GM19468 (cell line): ENCODE measurements around the gene KRT78.

Source experiments
- ATAC-seq: cut with Tn5 transposase; IDR thresholded peaks from one replicate; pipeline ENCODE4 v1.9.1; 2021; ENCODE audit warnings: mild to moderate bottlenecking, moderate library complexity, moderate number of reproducible peaks; ENCODE audit not compliant: unreplicated experiment; ENCODE audit errors: extremely low read depth

Gene KRT78

GRCh38 chr12:52814710-52815155 lies 34.1 kb downstream of the KRT78 start:
- no peak for ATAC-seq

GRCh38 chr12:52813885-52814709 lies 34.7 kb downstream of the KRT78 start, which contains the start of gene KRT4:
Gene KRT4 (minus strand): TSS chr12:52814116. CDS start chr12:52814058, 58 bp downstream.
- ATAC-seq, result no peak

DNA sequence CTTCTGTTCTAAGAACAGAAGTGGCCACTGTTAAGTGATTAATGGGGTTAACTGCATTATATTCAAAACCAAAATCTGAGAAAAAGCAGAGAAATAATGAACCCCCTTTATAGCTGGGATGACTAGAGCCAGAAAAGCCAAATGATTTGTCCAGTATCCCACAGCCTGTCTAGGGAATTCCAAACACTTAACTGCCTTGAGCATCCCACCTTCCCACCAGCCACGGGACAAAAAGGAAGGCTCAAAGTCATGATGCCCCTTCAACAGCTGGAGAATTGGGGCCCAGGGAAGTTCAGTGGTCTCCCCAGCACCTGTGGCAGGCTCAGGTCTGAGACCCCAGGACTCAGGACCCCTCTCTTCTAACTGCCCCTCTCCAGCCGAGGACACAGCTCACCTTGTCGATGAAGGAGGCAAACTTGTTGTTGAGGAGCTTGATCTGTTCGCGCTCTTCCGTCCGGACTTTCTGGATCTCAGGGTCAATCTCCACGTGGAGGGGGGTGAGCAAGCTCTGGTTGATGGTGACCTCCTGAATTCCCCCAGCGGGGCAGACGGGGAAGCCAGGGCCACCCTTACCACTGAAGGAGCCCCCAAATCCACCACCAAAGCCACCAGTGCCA lies 35.5 kb downstream of the KRT78 start:
- ATAC-seq, result no peak

GRCh38 chr12:52812749-52813148 lies 36.0 kb downstream of the KRT78 start:
- no peak for ATAC-seq

GRCh38 chr12:52812073-52812400 lies 36.8 kb downstream of the KRT78 start:
- ATAC-seq, result no peak

DNA sequence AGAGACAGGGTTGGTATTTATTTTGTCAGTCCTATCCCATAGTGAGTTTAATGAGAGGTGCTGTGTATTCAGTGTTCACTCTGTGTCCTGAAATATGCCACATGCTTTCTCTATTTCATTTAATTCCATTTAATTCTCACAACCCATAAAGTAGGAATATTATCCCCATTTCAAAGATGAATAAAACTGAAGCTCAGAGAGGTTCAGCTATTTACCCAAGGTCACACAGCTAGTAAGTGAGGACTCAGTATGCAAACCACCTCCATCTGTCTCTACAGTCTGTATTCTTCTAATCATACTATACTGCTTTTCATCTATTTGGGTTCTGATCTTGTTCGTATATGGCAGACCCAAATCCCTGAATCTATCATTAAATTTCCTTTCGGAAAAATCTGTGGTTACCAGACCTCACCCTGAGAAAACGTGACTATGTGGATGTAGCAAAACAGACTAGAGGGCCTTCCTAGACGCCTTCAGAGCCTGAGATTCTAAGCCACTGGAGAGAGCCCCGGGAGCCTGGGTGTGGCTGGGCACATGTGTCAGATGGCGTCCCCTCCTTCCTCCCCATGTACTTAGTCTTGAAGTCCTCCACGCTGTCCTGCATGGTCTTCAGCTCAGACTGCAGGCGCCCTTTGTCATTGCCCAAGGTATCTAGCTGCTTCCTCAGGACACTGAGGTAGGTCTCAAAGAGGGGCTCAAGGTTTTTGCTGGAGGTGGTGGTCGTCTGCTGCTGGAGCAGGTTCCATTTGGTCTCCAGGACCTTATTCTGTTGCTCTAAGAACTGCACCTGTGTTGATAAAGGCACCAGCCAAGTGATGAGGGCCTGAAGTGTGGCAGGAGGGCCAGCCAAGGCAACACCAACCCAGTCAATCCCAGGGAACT lies 37.4 kb downstream of the KRT78 start:
- ATAC-seq, result no peak

DNA sequence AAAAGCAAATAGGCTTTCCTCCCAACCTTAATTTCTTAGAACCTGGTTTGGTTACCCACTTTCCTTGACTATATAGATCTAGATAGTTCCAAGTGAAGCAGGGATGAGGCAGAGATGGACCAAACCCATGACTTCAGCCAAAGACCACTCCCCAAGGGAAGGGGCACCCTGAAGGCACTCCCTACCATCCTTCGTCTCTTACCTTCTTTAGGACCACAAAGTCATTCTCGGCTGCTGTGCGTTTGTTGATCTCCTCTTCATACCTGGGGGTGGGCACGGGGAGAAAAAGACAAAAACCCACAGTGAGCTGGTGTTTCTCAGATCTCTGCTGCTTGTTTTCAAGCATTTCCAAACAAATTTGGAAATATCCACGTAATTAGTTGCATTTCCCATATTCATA lies 38.2 kb downstream of the KRT78 start:
- no peak for ATAC-seq

GRCh38 chr12:52809166-52809565 lies 39.6 kb downstream of the KRT78 start:
- no peak for ATAC-seq

DNA sequence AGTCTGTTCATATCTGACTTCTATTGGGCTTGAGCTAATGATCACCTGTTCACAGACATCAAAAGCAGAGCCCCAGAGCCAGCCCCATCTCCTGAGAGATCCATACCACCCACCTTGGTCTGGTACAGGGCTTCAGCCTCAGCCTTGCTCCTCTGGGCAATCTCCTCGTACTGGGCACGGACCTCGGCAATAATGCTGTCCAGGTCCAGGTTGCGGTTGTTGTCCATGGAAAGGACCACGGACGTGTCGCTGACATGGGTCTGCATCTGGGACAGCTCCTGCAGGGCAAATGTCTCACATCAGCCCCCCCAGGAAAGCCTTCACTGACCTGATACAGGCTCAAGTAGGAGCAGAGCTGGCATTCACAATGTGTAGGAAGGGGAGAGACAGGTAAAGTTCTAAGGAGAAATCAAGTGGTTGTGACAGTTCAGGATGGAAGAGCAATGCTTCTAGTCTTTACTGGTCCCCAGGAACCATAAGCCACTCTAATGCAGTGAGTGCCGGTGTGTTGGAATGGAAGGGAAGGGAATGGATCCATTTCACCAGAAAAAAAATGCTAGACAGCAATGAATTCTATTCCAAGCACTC lies 40.1 kb downstream of the KRT78 start:
- no peak for ATAC-seq

DNA sequence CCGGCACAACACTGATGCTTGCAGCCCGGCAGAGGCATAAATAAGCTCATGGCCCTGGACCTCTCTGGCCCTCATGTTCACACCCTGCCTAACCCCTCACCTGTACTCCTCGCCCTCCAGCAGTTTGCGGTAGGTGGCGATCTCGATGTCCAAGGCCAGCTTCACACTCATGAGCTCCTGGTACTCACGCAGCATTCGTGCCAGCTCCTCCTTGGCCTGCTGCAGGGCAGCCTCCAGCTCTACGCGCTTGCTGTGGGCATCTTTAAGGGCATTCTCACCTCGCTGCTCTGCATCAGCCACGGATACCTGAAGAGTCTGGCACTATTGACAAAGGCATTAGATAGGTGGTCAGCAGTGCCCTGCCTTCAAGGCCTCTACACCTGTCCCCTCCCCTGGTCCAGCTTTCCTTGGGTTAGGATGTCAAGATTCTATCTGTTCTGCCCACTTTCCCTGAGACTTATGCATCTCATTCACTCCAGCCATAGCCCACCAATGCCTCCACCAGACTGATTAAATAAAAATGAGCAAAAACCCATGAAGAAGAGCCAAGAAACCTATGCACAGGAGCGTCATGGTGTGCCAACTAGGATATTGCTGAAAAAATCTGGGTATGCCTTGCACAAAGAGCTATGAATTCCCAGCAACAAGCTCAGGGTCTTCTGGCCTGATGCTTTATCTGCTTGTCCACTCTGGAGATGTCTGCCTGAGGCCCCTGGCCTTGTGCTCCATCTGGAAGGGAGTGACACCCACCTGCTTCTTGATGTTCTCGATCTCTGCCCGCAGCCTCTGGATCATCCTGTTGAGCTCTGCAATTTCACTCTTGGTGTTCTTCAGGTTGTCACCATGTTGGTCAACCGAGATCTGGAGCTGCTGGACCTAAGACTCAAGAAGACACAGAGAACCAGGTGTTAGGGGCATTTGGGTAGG lies 41.0 kb downstream of the KRT78 start:
- no peak for ATAC-seq

DNA sequence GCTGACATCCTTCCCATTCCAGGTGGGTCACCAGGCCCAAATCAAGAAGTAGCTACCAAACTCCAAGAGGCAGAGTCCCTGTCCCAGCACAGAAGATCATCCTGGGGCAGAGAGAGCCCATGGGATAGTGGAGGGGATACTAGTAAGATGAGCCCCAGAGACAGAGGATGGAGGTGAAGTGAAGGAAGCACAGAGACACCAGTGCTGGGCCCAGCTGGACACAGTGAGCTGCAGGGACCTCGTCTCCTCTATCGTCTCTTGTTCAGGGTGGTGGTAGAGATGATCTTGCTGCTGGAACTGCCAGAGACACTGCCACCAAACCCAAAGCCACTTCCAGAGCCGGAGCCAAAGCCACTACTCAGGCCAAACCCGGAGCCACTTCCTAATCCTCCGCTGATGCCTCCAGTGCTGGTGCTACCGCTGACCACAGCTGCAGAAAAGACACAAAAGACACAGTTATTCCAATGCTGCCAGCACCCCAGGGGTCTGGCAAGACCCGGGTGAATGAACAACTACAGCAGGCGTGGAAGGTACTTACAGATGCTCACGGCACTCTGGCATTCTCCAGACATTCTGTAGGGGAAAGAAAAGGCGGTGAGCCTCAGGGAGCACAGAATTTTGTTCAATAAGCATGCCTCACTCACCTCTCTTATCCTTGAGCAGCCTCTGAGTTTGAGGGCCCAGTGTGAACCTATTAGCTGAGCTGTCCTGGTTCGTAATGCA lies 41.8 kb downstream of the KRT78 start:
- no peak for ATAC-seq

GRCh38 chr12:52806169-52806811 lies 42.5 kb downstream of the KRT78 start:
- ATAC-seq, result no peak

DNA sequence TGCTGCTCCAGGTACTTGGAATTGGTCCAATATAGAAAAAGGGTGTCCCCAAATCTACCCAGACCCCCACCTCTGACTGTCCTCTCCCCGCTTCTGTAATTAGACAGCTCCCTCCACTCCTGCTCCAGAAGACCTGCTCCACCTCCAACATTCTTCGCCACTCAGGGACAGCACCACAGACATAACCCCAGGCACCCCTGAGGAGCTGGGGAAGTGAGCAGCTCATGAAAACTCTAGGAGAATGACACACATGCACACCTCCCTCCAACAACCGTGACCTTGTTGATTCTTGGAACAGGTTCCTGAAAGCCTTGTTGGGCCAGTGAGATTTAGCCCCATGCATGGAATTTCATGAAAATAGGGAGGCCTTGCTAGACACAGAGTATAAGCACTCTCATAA lies 43.1 kb downstream of the KRT78 start:
- ATAC-seq, result no peak

DNA sequence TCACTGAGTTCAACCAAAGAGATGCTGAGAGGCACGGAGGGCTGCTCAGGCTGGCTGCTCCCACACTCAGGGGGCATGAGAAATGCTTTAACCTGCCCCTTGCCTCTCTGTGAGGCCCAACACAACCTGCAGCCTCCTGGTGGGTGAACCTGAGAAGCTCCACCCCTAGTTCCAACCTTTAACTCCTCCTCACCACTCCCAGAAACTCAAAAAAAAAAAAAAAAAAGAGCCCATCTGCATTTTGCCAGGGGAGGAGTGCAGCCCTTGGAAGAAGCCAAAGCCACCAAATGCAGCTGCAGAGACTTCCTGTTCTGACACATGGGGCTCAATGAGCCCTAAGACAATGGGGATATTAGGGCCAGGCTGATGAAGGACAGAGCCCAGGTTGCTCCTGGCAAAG lies 43.8 kb downstream of the KRT78 start:
- no peak for ATAC-seq

DNA sequence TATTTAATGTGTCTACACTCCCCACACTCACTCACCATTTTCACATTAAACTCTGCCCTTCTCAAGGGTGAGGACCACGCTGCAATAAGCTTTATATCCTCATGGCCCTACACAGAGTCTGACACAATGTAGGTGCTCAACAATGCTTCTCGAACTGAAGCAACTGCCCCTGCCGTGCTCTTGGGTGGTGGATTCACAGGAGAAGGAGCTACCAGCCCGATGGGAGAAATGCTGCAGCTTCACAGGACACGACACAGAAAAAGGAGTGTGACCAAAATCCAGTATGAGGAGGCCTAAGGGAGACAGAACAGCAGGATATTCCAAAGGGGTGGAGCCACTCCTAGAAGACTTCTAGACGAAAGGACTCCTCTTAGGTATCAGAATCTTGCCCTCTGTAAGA lies 46.4 kb downstream of the KRT78 start:
- no peak for ATAC-seq

- ATAC-seq, result no peak
Observed at GRCh38 chr12:52801773-52802172, 47.0 kb downstream of the KRT78 start.

- no peak for ATAC-seq
Observed at GRCh38 chr12:52800259-52800917, 48.4 kb downstream of the KRT78 start.
